HS-27A (cell line): ENCODE results near the gene ARHGAP24.

Experiments used
- DNase-seq: peaks from one replicate; pipeline ENCODE4 v3.0.0-alpha.2; 2012; ENCODE audit warnings: low read depth, missing footprints

Gene ARHGAP24

DNA sequence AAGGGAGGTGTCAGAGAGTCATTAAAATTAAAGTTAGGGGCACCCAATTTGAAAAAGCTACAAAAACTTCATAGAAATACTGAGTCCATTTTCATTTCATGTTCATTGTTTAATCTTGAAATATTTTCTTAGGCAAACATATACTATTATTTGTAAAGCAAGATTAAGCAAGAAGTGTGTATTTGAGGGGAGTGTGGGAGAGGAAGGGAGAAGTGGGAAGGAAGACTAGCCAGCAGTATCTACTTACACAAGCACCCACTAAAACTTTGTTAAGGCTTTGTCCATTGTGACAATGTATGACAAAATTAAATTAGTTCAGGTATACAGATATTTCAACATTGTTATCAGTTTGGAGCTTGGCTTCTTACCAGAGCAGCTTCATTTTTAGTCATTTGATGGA lies 222.9 kb downstream of the ARHGAP24 start:
- DNase-seq = no peak

DNA sequence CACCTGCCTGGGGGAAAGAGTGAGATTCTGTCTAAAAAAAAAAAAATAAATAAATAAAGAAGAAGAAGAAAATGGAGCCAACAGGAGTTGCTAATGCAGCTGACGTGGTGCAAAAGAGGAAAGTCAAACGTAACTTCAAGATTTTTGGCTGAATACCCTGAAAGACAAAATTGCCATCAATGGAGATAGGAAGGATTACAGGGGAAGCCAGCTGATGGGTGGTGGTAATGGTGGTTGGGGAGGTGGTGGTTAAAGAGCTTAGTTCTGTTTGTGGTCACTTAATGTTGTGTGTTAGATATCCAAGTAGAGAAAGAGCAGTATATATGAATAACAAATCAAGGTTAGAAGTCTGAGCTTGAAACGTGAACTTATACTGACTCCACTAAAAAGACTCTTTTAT lies 225.4 kb downstream of the ARHGAP24 start:
- DNase-seq = no peak

DNA sequence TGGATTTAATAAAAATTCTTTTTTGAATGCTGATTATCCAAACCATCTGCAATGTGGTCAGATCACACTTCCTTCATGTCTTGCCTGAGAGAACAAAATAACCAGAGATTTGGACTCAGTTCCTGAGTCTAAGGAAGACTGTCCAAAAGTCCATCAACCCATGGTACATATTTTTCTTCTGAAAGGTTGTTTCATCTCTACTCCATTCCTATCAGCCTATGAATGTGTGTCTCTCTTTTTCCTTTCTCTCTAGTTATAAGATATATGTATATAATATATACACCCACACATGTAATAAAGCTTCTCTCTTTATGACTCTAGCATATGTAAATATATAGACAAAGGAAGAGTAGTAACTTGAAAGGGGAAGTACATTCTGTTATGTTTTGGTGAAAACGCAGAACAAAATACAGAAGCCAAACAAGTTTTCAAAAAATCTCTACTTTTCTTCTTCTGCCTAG lies 226.9 kb downstream of the ARHGAP24 start:
- no peak for DNase-seq

DNA sequence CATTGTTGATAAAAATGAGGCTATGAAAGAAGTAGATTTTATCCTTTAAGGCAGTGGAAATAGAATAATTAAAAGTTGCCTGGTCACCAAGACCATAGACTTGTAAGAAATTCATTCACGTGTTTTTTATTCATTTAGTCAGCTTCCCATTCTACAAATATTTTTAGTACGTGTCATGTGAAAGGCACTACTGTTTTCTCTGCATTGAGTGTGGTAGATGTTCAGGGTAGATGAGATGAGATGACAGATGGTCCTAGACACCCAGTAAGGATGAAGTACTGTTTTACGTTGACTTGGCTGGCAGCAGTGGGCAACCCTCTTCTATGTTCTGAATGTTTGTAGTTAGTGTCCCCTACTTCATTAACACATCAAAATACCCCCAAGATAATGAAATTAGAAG lies 228.1 kb downstream of the ARHGAP24 start:
- no peak for DNase-seq

DNA sequence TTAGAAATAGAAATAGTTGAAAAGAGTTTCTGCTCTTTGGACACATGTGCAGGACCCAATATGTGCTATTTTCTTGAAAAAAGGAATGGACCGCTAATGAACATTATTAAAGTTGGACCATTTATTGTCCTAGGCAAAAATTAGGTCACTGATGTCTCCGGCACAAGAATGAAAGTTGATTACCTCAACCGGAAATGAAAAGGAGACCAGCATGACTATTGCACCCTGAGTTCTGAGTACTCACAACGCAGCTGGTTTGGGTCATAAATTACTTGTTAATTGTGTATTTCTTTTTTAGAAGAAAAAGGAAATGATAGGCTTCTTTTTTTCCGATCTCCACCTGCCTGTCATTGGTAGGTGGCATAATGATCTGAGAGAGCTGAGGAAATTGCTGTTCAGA lies 232.7 kb downstream of the ARHGAP24 start:
- no peak for DNase-seq

DNA sequence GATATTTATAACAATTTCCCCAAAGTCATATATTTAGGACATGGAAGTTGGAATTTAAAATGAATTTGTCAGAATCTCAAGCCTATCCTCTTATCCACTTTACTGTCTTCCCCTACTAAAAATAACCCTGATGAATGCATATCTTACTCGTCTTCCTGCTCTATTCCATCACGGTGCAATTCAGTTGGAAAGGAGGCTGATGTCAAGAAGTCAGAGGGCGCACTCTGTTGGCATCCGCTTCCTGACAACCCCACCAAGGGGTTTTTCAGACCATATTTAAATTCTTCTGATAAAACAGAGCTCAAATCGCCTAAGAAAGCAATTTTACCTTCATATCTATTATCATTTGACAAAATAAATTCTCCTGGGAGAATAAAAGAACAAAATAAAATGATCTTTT lies 233.5 kb downstream of the ARHGAP24 start:
- DNase-seq = no peak

DNA sequence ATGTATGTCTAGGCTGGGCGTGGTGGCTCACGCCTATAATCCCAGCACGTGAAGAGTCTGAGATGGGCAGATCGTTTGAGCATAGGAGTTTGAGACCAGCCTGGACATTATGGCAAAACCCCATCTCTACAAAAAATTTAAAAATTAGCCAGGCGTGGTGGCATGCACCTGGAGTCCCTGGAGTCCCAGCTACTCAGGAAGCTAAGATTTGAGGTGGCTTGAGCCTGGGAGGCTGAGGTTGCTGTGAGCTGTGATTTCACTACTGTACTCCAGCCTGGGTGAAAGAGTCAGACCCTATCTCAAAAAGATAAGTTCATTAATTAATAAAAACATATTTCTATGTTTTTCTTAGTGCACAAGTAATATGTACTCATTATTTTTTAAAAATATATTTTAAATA lies 238.1 kb downstream of the ARHGAP24 start:
- DNase-seq = no peak

DNA sequence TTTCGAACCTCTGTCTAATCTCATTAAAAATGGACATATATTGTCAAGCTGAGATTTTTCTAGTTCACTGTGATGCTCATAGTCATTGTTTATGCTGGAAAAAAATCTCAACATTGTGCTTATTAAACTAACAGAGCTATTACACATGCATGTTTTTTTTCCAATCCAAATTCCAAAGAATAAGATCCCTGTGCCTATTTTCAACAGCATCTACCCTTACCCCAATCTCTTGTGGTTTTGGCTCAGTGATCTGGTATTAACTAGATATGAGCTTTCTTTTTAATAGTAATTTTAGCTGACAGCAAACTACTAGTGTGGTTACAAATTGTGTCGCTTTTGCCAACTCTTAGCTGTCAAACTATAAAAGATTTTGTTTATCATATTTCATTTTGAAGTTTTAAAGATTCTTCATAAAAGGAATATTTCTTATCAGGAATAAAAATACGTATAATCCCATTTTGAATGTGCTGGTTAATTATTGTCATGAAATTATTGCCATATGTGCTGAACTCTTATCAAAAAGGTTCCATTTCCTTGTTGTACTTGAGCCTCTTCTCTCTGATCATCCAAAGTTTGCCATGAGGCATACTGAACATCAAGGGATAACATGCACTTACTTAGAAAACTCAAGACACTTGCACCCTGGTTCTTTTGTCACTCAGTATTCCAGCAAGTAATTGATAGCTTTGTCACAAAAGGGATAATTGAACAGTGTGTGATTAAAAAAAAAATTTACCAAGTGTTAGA lies 241.2 kb downstream of the ARHGAP24 start:
- no peak for DNase-seq

DNA sequence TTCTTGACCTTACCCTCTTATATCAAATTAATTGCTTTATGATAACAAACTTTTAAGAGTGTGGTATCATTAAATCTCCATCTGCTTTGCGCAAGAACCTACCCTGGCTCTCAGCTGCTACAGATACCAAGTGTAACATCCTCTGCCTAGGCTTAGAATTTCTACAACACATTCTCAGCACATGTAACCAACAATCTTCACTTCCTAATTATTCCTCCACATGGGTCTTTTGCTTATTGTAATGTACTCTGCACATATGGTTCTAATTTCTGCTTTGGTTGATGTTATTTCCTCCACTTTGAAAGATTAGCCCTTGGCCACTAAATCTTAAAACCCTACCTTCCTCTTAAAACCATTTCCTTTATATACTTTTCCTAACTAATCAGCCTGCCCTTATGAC lies 242.4 kb downstream of the ARHGAP24 start:
- DNase-seq = no peak

DNA sequence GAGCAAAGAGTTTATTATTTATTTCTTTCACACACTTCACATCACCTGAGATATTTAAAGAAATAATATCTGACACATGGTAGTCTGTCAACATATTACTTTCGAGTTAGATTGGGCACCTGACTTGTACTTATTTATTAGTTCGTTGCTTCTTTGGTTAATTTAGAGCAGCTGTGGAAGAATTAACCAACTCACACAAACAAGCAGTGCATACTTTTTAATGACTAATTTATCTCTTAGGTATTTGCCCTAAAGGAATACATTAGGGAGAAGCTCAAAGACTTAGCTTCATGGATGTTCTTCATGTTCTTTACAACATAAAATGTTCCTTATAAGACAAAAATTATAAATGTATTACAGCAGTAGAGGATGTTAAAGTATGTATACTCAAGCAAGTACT lies 242.9 kb downstream of the ARHGAP24 start:
- no peak for DNase-seq

DNA sequence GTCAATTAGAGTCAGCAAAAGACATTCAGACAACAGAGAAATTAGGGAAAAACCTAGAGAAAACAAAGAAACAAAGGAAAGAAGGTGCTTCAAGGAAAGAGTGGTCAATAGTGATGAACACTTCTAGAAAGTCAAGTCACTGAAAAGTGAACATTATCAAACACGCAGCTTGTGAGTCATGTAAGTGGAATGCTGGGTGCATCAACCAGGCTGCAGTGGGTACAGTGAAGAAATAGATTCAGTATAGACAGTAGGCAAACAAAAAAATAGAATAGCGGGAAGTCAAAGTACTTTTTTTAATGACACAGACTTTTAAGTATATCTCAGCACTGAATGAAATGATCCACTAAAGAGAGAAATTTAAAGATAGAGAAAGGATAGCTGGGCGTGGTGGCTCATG lies 245.8 kb downstream of the ARHGAP24 start:
- DNase-seq = peak; percentile 75

DNA sequence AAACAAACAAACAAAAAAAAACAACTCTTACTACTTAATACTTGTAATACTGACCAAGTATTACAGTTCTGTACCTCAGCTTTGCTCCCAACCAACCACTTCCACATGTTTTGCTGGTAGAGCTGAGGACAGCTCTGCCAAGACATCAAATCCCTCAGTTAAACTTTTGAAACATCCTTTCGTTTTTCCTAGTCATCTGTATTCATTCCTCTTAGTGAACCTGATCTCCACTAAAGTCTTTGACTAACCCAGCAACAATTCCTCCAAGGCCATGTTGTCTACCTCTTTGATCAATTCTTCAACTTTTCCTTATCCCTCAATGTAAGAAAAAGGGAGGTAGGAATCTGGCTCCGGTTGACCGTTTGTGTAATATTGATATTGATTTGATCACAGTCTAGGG lies 247.5 kb downstream of the ARHGAP24 start:
- no peak for DNase-seq

DNA sequence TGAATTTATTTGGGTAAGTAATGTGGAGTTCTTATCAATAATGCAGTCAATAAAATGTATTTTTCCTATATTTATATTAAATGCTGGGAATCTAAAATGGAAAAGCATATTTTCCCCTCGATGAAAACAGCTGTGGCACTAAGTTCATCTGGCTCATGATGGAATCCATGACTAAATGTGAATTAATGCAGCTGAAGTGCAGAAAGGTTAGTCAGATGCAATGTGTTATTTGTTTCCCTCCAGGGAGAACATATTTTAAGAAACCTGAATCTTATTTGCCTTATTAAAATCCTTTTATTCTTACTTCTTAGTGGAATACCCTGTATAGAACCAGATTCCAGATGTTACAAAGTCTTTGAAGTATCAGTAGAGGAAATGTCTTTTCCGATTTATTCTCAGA lies 247.9 kb downstream of the ARHGAP24 start:
- DNase-seq = no peak

DNA sequence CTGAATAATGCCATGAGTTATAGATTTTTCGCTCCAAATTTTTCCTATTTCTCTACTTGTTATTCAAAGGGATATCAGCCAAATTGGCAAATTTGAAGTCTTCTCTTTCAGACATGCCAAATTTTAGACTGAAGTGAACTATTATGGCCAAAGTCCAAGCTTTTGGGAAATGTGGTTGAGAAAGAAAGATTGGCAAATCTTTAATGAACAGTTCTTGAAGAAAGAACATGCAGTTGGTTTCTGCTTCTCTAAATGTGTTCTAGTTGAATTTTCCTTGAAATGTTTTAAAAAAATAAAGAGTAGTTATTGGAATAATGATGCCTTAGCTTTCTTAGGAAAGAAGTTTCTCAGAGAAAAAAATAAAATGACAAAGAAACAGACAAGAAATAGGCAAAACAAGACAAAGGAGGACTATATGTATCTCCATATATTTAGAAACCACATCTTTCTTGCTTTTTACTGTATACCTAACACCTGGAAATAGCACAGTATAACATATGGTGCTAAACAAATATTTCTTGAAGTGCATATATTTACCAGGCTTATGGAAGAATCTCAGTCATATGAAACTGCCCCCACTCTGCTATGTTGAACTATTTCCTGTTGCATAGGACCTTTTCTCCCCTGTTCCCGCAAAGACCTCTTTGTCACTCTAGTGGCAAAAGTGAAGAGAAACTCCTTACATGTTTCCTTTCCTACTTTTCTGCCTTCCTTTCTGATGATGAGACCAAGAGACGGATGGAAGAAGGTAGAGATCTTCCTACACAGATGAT lies 250.0 kb downstream of the ARHGAP24 start:
- DNase-seq = no peak

DNA sequence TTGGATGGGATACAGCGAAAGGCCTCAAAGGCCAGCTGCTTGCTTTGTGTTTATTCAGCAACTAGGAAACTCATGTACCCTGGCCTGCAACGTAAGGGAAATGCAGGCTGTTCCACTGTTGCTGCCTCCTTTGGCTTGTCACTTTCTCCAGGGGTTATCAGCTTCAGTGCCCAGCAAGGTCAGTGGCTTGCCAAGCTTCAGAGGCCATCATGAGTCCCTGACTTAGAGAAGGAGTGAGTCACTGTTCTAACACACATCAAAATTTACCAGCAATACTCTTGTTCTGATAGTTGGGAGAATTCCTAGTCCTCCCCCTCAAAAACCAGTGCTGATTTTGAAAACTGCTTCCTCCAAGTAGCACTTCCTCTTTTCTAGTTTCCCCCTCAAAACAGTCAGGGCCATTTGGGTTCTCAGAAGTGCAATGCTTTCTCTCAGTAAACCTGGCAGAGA lies 250.8 kb downstream of the ARHGAP24 start:
- DNase-seq = no peak

DNA sequence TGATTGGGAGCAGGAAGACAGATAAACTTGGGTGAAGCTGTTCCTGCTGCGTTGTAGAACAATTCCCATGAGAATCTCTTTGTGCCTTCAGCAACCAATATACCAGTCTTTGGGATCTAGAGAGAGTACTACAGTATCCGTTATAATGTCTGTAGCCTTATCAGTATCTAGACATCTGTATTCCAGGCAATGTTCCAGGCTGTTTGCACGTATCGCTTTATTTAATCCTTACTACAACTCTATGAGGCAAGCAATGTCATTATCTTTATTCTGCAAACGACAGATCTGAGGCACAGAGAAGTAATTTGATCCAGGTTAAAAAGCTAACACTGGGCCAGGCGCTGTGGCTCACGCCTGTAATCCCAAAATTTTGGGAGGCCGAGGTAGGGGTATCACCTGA lies 251.6 kb downstream of the ARHGAP24 start:
- DNase-seq = no peak

DNA sequence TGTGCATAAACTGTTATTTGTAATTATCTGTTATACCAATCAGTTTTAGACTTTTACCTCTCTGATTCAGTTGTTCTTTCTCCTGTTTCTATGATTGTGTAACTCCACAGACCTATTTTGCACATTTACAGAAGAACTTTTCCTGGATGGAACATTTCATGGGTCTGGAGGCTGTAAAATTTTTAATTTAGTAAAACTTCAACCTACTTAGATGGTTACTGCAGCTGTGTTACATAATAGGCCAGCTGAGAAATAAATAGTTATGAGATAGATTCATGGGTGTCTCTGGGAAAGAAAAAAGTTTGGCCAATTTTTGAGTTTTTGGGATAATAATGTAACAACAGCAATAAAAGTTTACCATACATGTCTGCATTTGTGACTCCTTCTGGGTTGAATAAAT lies 253.5 kb downstream of the ARHGAP24 start:
- no peak for DNase-seq

DNA sequence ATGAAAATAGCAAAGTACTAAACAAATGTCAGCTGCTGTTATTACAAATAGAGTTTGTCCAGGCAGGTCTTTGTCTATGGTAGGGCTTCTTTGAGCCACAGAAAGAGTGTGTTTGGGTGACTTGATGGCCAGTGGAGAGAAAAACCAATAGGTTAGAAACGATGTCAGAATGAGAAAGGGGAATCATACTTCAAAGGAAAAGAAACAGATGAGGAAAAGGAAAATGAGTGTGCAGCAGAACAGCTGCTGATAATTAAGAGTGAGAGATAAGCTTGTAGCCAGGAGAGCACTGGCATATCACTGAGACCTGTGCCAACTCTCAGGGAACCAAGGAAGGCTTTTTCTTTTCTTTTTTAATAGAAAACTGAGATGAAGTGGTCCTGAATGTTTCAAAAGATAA lies 257.2 kb downstream of the ARHGAP24 start:
- no peak for DNase-seq

DNA sequence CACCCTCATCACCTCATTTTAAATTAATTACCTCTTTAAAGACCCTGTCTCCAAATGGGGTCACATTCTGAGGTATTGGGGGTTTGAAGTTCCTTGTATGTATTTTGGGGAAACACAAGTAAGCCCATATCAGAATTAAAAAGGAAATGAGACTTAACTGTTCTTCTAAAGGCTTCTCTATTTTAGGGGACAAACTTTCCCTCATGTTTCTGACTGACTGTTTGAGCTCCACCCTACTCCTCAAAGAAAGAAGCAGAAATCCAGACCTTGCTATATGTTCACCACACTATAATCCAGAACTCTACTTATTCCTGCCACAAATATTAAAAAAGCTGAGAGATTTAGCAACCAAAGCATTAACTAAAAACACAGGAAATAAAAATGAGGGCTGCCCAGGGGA lies 258.8 kb downstream of the ARHGAP24 start:
- DNase-seq = no peak

DNA sequence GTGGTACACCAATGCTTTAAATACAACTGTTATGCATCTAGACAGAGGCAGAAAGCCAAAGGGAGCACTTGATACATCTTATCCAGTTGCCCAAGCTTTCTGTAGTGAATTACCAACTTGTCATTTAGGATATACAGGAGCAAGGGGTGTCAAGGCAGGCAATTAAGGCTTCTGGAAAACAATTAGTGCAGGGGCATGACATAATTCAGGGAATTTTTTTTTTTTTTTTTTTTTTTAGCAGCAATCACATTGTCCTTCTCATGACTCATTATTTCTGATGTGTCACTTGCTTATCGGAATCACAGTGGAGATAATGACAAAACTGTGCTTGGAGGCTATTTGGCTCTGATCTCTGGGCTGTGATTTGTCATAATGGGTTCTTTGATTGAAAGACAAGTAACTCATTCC lies 259.5 kb downstream of the ARHGAP24 start:
- no peak for DNase-seq

DNA sequence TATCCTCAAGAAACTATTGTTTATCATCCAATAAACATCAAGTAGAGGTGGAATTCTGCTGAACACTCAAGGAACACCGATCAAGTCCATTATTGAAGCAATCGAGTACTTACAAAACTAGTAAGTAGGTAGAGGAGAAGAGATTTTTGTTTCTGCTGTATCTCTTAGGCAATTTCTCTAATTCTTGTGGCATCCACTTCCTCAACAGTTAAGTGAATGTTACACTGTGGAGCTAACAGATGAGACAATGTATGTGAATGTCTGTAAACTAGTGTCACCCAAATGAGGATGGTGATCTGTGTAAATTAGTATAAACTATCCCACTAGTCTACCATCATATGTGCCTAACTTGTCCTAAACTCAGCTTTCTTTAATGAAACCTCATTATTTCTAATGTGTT lies 261.6 kb downstream of the ARHGAP24 start:
- DNase-seq = no peak

DNA sequence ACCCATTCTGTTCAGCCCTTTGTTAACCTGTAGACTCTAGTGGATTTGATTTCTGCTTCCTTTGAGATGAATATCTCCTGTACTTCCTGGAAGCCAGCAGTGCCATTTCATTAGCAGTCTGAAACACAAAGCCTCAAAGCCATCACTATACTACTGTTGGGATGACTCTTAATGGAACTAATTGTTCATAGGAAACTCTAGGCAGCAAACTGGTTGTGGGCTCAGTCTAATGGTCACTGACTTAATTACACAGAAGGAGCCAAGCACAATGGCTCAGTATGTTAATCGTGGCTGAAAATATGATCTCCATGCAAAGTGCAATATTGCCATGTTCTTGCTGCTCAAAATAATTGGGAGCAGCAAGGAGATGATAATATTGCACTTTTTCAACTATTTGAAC lies 262.3 kb downstream of the ARHGAP24 start:
- no peak for DNase-seq

DNA sequence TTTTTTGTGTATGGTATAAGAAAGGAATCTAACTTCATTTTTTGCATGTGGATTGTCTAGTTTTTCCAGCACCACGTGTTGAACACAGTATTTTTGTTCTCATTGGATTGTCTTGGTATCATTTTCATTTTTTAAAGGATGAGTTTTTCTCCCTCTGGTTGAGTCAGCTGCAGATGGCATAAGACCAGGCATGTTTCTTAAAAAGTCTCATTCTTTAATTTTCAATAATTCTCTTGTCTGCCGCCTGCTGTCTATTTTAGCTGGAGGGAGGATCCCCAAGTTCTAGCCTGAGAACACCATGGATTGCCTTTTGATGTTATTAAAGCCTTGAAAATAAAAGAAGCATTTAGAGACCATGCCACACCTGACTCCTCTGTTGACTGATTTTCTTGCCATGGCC lies 263.8 kb downstream of the ARHGAP24 start:
- DNase-seq = no peak

DNA sequence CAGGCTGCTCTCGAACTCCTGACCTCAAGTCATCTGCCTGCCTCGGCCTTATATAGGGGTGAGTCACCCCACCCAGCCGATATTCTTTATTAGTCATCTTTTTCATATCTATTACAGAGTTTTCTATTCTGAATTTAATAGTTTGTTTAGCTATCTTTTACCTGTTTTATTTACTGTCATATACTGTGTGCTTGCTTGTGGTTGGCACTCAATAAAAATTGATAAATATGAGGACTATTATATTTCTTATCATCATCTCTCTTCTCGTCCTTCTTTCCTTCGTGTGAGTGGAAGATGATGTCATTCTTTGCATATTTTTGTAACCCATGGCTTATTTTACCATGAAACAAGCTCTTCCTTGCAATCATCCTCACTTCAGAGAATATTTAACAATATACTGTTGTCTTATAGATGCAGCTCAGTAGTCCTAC lies 265.5 kb downstream of the ARHGAP24 start:
- DNase-seq = no peak
